Ascending aorta (tissue), 2 donors: ENCODE measurements around the gene BTBD17. TPM values are rescaled to one million over a fixed set of nuclear protein-coding genes. Genes with fewer than 3 reads are reported as not detected.
A peak's percentile ranks its signal among the peaks of the same experiment; 100 is the strongest.

ENCODE experiments used
- DNase-seq, 2 donors: peaks; one replicate each; pipeline ENCODE4 v3.0.0-alpha.2; 2019; ENCODE audit warnings: low spot score in 2 of 2
- H3K27ac ChIP-seq, 2 donors: fragments of 200-600 bp; sonication (generic); one replicate each; pipeline ENCODE4 v1.5.1; 2016 to 2017; ENCODE audit warnings: mild to moderate bottlenecking in 1 of 2
- H3K27me3 ChIP-seq: fragments of 200-600 bp; sonication (generic); one replicate; pipeline ENCODE4 v1.5.1; 2017
- H3K36me3 ChIP-seq, 2 donors: fragments of 200-600 bp; sonication (generic); one replicate each; pipeline ENCODE4 v1.5.1; 2016
- H3K4me1 ChIP-seq, 2 donors: fragments of 200-600 bp; sonication (generic); one replicate each; pipeline ENCODE4 v1.5.1; 2016 to 2017; ENCODE audit warnings: mild to moderate bottlenecking in 1 of 2
- H3K4me3 ChIP-seq, 2 donors: fragments of 200-600 bp; sonication (generic); one replicate each; pipeline ENCODE4 v1.5.1; 2016 to 2017; ENCODE audit warnings: mild to moderate bottlenecking in 1 of 2
- H3K9me3 ChIP-seq, 2 donors: fragments of 200-600 bp; sonication (generic); one replicate each; pipeline ENCODE4 v1.5.1; 2016
- CTCF ChIP-seq, 3 experiments: fragments of 200-600 bp in 2 of 3; fragments of 450-650 bp in 1 of 3; sonication (generic) in 2 of 3; IDR thresholded peaks; one replicate each; pipeline ENCODE4 v1.5.1; 2016 to 2019; ENCODE audit warnings: antibody characterized with exemption in 3 of 3, mild to moderate bottlenecking in 1 of 3, moderate library complexity in 1 of 3
- intact Hi-C: fragments of 100-400 bp; cut with DNase I; formaldehyde crosslinking; loops from one replicate; pipeline ENCODE4 v1.15.1; 2023
- total RNA-seq: library from RNA; depleted of rRNA; stranded (reverse); fragments of >200 nt; gene quantifications from one replicate; pipeline ENCODE4 v1.1.0, GENCODE V29; 2016

BTBD17 gene
- total RNA-seq, 1 donor from 2014 or later: not detected

- H3K36me3 ChIP-seq: no peaks in the 10 kb centered on the region
- H3K9me3 ChIP-seq: no peaks in the 10 kb centered on the region
- no peak overlapping the region for H3K27ac ChIP-seq
- DNase-seq: no peak
- no peak for TF ChIP-seq CTCF (IDR thresholded peaks at IDR 0.05)
- intact Hi-C loops: no loop called here
- H3K27me3 ChIP-seq: peaks cover 4% of the 10 kb centered on the region
- no peak overlapping the region for H3K4me3 ChIP-seq
- H3K4me1 ChIP-seq: peaks cover 0 to 2% of the 10 kb centered on the region in 2 donors
Observed at GRCh38 chr17:74330446-74330845, 31.2 kb downstream of the BTBD17 start.

- no peak for TF ChIP-seq CTCF (IDR thresholded peaks at IDR 0.05)
- Histone ChIP-seq H3K36me3 (no peaks in the 10 kb centered on the region), H3K27me3 (peaks cover 4% of the 10 kb centered on the region), H3K4me1 (peaks cover 0 to 2% of the 10 kb centered on the region in 2 donors), H3K27ac (no peak overlapping the region), H3K9me3 (no peaks in the 10 kb centered on the region), H3K4me3 (no peak overlapping the region)
- intact Hi-C loops: no loop called here
- DNase-seq: no peak
Observed at GRCh38 chr17:74329378-74329777, 32.3 kb downstream of the BTBD17 start.

GRCh38 chr17:74328487-74328886, 33.2 kb downstream of the BTBD17 start:
- H3K27ac ChIP-seq: no peak overlapping the region
- TF ChIP-seq CTCF (IDR thresholded peaks at IDR 0.05): no peak

GRCh38 chr17:74326506-74326905, 35.2 kb downstream of the BTBD17 start:
- Histone ChIP-seq H3K4me1 (peaks cover 0 to 2% of the 10 kb centered on the region in 2 donors), H3K27ac (no peak overlapping the region), H3K27me3 (peaks cover 4% of the 10 kb centered on the region), H3K4me3 (peak overlapping the region; percentile 49 to 55), H3K9me3 (no peaks in the 10 kb centered on the region), H3K36me3 (no peaks in the 10 kb centered on the region)
- DNase-seq: no peak
- no peak for TF ChIP-seq CTCF (IDR thresholded peaks at IDR 0.05)
- intact Hi-C loops: no loop called here

More at GRCh38 chr17:74328487-74328886, 33.2 kb downstream of the BTBD17 start:
- Histone ChIP-seq H3K4me3 (no peak overlapping the region), H3K36me3 (no peaks in the 10 kb centered on the region), H3K9me3 (no peaks in the 10 kb centered on the region), H3K4me1 (peaks cover 0 to 2% of the 10 kb centered on the region in 2 donors), H3K27me3 (peaks cover 4% of the 10 kb centered on the region)
- intact Hi-C loops: no loop called here
- DNase-seq: no peak

GRCh38 chr17:74325743-74326379, 35.8 kb downstream of the BTBD17 start, which contains the start of gene KIF19:
Gene KIF19 (plus strand): TSS chr17:74326226. CDS start chr17:74326350, 124 bp downstream.
- H3K4me1 ChIP-seq: peaks cover 0 to 2% of the 10 kb centered on the region in 2 donors
- H3K27ac ChIP-seq: no peak within 1 kb of the TSS
- intact Hi-C loops: no loop called here
- no peaks in the 10 kb centered on the region for H3K9me3 ChIP-seq
- no peak for DNase-seq
- peaks cover 4% of the 10 kb centered on the region for H3K27me3 ChIP-seq
- peak within 1 kb of the TSS; percentile 49 to 55 for H3K4me3 ChIP-seq
- H3K36me3 ChIP-seq: no peaks in the 10 kb centered on the region
- no peak for TF ChIP-seq CTCF (IDR thresholded peaks at IDR 0.05)
